Measurements from ENCODE around the gene ZNF559. TPM values are rescaled to one million over a fixed set of nuclear protein-coding genes. Genes with fewer than 3 reads are reported as not detected.

The ZNF559 gene
- total RNA-seq, 1 experiment from 2014 or later: 15.1 TPM

- TF ChIP-seq ZNF425 (CRISPR knock-in tag; conservative IDR thresholded peaks at IDR 0.05) (no peak), SP1 (CRISPR knock-in tag; conservative IDR thresholded peaks at IDR 0.05) (no peak)
- TF ChIP-seq, protein P1, sequence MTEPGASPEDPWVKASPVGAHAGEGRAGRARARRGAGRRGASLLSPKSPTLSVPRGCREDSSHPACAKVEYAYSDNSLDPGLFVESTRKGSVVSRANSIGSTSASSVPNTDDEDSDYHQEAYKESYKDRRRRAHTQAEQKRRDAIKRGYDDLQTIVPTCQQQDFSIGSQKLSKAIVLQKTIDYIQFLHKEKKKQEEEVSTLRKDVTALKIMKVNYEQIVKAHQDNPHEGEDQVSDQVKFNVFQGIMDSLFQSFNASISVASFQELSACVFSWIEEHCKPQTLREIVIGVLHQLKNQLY (CRISPR knock-in tag; IDR thresholded peaks at IDR 0.05): no peak
- TF ChIP-seq, protein P2, sequence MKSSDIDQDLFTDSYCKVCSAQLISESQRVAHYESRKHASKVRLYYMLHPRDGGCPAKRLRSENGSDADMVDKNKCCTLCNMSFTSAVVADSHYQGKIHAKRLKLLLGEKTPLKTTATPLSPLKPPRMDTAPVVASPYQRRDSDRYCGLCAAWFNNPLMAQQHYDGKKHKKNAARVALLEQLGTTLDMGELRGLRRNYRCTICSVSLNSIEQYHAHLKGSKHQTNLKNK (CRISPR knock-in tag; IDR thresholded peaks at IDR 0.05): no peak
Observed at GRCh38 chr19:9342610-9343304, 18.8 kb downstream of the ZNF559 start (continued).

DNA sequence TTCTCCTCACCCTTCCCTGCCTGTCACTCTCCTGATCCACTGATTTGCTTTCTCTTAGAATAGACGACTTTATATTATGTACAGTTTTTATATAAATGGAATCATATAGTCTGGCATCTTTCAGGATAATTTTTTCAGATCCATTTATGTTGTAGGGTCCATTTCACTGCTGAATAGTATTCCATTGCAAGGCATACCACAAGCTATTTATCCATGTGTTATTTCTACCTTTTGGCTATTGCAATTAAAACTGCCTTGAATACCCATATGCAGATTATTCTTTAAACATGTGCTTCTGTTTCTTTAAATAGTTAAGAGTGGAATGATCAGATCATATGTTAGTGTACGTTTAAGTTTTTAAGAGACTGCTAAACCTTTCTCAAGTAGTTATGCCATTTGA is 21.0 kb downstream of the ZNF559 start:
- H3K36me3 Mint-ChIP-seq: peaks cover 83% of the 10 kb centered on the region
- no peak for ATAC-seq
- no peak for DNase-seq (ENCODE audit: low spot score)
- peaks cover 81% of the 10 kb centered on the region for H3K9me3 Mint-ChIP-seq
- ChIA-PET CTCF (no interaction called here), POLR2A (no interaction called here)
- H3K27ac Mint-ChIP-seq: no peak overlapping the region
- H3K4me1 Mint-ChIP-seq: no peaks in the 10 kb centered on the region
- H3K4me3 Mint-ChIP-seq: no peak overlapping the region
- TF ChIP-seq, protein P3, sequence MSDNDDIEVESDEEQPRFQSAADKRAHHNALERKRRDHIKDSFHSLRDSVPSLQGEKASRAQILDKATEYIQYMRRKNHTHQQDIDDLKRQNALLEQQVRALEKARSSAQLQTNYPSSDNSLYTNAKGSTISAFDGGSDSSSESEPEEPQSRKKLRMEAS (CRISPR knock-in tag; IDR thresholded peaks at IDR 0.05): no peak
- no peak for TF ChIP-seq ZNF263 (CRISPR knock-in tag; IDR thresholded peaks at IDR 0.05; ENCODE audit: low read depth)
- TF ChIP-seq GTF2I (CRISPR knock-in tag; conservative IDR thresholded peaks at IDR 0.05): no peak
- TF ChIP-seq, protein P4, sequence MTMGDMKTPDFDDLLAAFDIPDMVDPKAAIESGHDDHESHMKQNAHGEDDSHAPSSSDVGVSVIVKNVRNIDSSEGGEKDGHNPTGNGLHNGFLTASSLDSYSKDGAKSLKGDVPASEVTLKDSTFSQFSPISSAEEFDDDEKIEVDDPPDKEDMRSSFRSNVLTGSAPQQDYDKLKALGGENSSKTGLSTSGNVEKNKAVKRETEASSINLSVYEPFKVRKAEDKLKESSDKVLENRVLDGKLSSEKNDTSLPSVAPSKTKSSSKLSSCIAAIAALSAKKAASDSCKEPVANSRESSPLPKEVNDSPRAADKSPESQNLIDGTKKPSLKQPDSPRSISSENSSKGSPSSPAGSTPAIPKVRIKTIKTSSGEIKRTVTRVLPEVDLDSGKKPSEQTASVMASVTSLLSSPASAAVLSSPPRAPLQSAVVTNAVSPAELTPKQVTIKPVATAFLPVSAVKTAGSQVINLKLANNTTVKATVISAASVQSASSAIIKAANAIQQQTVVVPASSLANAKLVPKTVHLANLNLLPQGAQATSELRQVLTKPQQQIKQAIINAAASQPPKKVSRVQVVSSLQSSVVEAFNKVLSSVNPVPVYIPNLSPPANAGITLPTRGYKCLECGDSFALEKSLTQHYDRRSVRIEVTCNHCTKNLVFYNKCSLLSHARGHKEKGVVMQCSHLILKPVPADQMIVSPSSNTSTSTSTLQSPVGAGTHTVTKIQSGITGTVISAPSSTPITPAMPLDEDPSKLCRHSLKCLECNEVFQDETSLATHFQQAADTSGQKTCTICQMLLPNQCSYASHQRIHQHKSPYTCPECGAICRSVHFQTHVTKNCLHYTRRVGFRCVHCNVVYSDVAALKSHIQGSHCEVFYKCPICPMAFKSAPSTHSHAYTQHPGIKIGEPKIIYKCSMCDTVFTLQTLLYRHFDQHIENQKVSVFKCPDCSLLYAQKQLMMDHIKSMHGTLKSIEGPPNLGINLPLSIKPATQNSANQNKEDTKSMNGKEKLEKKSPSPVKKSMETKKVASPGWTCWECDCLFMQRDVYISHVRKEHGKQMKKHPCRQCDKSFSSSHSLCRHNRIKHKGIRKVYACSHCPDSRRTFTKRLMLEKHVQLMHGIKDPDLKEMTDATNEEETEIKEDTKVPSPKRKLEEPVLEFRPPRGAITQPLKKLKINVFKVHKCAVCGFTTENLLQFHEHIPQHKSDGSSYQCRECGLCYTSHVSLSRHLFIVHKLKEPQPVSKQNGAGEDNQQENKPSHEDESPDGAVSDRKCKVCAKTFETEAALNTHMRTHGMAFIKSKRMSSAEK (CRISPR knock-in tag; IDR thresholded peaks at IDR 0.05; ENCODE audit: borderline replicate concordance): no peak
- TF ChIP-seq TEAD1 (CRISPR knock-in tag; IDR thresholded peaks at IDR 0.05): no peak
- no peak for TF ChIP-seq ZNF425 (CRISPR knock-in tag; conservative IDR thresholded peaks at IDR 0.05)
- TF ChIP-seq MYBL2 (CRISPR knock-in tag; IDR thresholded peaks at IDR 0.05): no peak
- TF ChIP-seq, protein P5, sequence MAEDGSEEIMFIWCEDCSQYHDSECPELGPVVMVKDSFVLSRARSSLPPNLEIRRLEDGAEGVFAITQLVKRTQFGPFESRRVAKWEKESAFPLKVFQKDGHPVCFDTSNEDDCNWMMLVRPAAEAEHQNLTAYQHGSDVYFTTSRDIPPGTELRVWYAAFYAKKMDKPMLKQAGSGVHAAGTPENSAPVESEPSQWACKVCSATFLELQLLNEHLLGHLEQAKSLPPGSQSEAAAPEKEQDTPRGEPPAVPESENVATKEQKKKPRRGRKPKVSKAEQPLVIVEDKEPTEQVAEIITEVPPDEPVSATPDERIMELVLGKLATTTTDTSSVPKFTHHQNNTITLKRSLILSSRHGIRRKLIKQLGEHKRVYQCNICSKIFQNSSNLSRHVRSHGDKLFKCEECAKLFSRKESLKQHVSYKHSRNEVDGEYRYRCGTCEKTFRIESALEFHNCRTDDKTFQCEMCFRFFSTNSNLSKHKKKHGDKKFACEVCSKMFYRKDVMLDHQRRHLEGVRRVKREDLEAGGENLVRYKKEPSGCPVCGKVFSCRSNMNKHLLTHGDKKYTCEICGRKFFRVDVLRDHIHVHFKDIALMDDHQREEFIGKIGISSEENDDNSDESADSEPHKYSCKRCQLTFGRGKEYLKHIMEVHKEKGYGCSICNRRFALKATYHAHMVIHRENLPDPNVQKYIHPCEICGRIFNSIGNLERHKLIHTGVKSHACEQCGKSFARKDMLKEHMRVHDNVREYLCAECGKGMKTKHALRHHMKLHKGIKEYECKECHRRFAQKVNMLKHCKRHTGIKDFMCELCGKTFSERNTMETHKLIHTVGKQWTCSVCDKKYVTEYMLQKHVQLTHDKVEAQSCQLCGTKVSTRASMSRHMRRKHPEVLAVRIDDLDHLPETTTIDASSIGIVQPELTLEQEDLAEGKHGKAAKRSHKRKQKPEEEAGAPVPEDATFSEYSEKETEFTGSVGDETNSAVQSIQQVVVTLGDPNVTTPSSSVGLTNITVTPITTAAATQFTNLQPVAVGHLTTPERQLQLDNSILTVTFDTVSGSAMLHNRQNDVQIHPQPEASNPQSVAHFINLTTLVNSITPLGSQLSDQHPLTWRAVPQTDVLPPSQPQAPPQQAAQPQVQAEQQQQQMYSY (CRISPR knock-in tag; IDR thresholded peaks at IDR 0.05): no peak
- no peak for TF ChIP-seq ZNF671 (CRISPR knock-in tag; IDR thresholded peaks at IDR 0.05)
- TF ChIP-seq, protein P6, sequence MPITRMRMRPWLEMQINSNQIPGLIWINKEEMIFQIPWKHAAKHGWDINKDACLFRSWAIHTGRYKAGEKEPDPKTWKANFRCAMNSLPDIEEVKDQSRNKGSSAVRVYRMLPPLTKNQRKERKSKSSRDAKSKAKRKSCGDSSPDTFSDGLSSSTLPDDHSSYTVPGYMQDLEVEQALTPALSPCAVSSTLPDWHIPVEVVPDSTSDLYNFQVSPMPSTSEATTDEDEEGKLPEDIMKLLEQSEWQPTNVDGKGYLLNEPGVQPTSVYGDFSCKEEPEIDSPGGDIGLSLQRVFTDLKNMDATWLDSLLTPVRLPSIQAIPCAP (CRISPR knock-in tag; IDR thresholded peaks at IDR 0.05): no peak
- no peak for TF ChIP-seq FOXP1 (CRISPR knock-in tag; IDR thresholded peaks at IDR 0.05; ENCODE audit: borderline replicate concordance)
- TF ChIP-seq HMGA2 (CRISPR knock-in tag; IDR thresholded peaks at IDR 0.05): no peak
- no peak for TF ChIP-seq IRF2 (CRISPR knock-in tag; IDR thresholded peaks at IDR 0.05; ENCODE audit: borderline replicate concordance, low read depth)
- peaks cover 12% of the 10 kb centered on the region; the same call in 1 of the 2 replicates for H3K27me3 Mint-ChIP-seq (ENCODE audit: low read depth)

Data from WTC11 (cell line).